DMS114 treated with DMSO at 0.1 percent for 48 hours (cell line): ENCODE data around the gene CPD.
"Not testable (repeated sequence)": the region's sequence is repeated elsewhere in the genome, so short reads cannot be mapped to it uniquely, and the experiment has no call there.

ENCODE experiments used
- DNase-seq: peaks from one replicate; lab custom pipeline; 2025; ENCODE audit not compliant: unreplicated experiment; lab: John Stamatoyannopoulos, UW

The CPD gene

GRCh38 chr17:30381340-30381659, 2.6 kb downstream of the CPD start:
- DNase-seq = no peak

- DNase-seq = no peak
Observed at GRCh38 chr17:30382345-30382744, 3.6 kb downstream of the CPD start.

GRCh38 chr17:30388321-30389179, 9.8 kb downstream of the CPD start:
- no peak for DNase-seq

GRCh38 chr17:30389756-30390300, 11.1 kb downstream of the CPD start:
- no peak for DNase-seq

- DNase-seq = no peak
Observed at GRCh38 chr17:30391534-30391933, 12.8 kb downstream of the CPD start.

- DNase-seq = no peak
Observed at GRCh38 chr17:30393491-30393890, 14.8 kb downstream of the CPD start.

- no peak for DNase-seq
Observed at GRCh38 chr17:30393911-30394867, 15.5 kb downstream of the CPD start.

- DNase-seq = no peak
Observed at GRCh38 chr17:30395398-30396022, 16.8 kb downstream of the CPD start.

GRCh38 chr17:30396129-30396528, 17.4 kb downstream of the CPD start:
- DNase-seq = no peak

GRCh38 chr17:30396612-30397011, 17.9 kb downstream of the CPD start:
- no peak for DNase-seq

- no peak for DNase-seq
Observed at GRCh38 chr17:30398328-30399041, 19.8 kb downstream of the CPD start.

GRCh38 chr17:30401097-30401496, 22.4 kb downstream of the CPD start:
- DNase-seq = no peak

GRCh38 chr17:30405161-30405560, 26.4 kb downstream of the CPD start:
- no peak for DNase-seq

GRCh38 chr17:30410627-30411026, 31.9 kb downstream of the CPD start:
- DNase-seq = not testable (repeated sequence)

- DNase-seq = not testable (repeated sequence)
Observed at GRCh38 chr17:30412008-30412496, 33.3 kb downstream of the CPD start.

- DNase-seq = no peak
Observed at GRCh38 chr17:30413109-30413508, 34.4 kb downstream of the CPD start.

GRCh38 chr17:30414486-30414885, 35.8 kb downstream of the CPD start:
- DNase-seq = no peak

GRCh38 chr17:30415491-30415890, 36.8 kb downstream of the CPD start:
- DNase-seq = no peak

- DNase-seq = not testable (repeated sequence)
Observed at GRCh38 chr17:30418070-30418469, 39.3 kb downstream of the CPD start.

- DNase-seq = no peak
Observed at GRCh38 chr17:30421592-30421991, 42.9 kb downstream of the CPD start.
